ACC112 (cell line): ENCODE results near the gene GABPB1.
A peak's percentile ranks its signal among the peaks of the same experiment; 100 is the strongest.

ENCODE experiments used
- H2AFZ ChIP-seq: fragments of 200-600 bp; sonication (generic); one replicate; pipeline ENCODE4 v1.6.0; 2017; ENCODE audit warnings: antibody characterized with exemption, low read length; ENCODE audit not compliant: unreplicated experiment
- H3K27ac ChIP-seq: fragments of 200-600 bp; sonication (generic); 2 replicates; pipeline ENCODE4 v1.5.1; 2014; ENCODE audit warnings: low read depth, mild to moderate bottlenecking, antibody characterized with exemption, low read length, moderate library complexity
- H3K27me3 ChIP-seq: fragments of 200-600 bp; sonication (generic); 2 replicates; pipeline ENCODE4 v1.6.1; 2014; ENCODE audit warnings: mild to moderate bottlenecking, antibody characterized with exemption, low read length, moderate library complexity, mixed read lengths; ENCODE audit not compliant: insufficient read depth
- H3K36me3 ChIP-seq: fragments of 200-600 bp; sonication (generic); 2 replicates; pipeline ENCODE4 v1.6.1; 2016; ENCODE audit warnings: mild to moderate bottlenecking, antibody characterized with exemption, low read length, moderate library complexity, mixed read lengths; ENCODE audit not compliant: insufficient read depth
- H3K4me1 ChIP-seq: fragments of 200-600 bp; sonication (generic); one replicate; pipeline ENCODE4 v1.6.1; 2016; ENCODE audit warnings: low read length, mixed read lengths; ENCODE audit not compliant: insufficient read depth, unreplicated experiment, control insufficient read depth
- H3K4me3 ChIP-seq: fragments of 200-600 bp; sonication (generic); 2 replicates; pipeline ENCODE4 v1.5.1; 2014; ENCODE audit warnings: mild to moderate bottlenecking, low read depth, low read length
- H3K79me2 ChIP-seq: fragments of 200-600 bp; sonication (generic); one replicate; pipeline ENCODE4 v1.6.0; 2016; ENCODE audit warnings: low read length; ENCODE audit not compliant: control insufficient read depth, unreplicated experiment, insufficient read depth

GABPB1 gene

GRCh38 chr15:50257924-50258323, 97.1 kb downstream of the GABPB1 start:
- H3K27me3 ChIP-seq, result no peaks in the 10 kb centered on the region
- peaks cover 26% of the 10 kb centered on the region for H3K4me1 ChIP-seq
- no peak overlapping the region for H2AFZ ChIP-seq
- no peaks in the 10 kb centered on the region for H3K36me3 ChIP-seq
- no peak overlapping the region for H3K4me3 ChIP-seq
- no peak overlapping the region for H3K27ac ChIP-seq
- H3K79me2 ChIP-seq, result no peaks in the 10 kb centered on the region

GRCh38 chr15:50257332-50257731, 97.7 kb downstream of the GABPB1 start:
- Histone ChIP-seq H2AFZ (no peak overlapping the region), H3K27ac (no peak overlapping the region), H3K4me3 (no peak overlapping the region), H3K36me3 (no peaks in the 10 kb centered on the region), H3K4me1 (peaks cover 26% of the 10 kb centered on the region), H3K79me2 (no peaks in the 10 kb centered on the region), H3K27me3 (no peaks in the 10 kb centered on the region)

GRCh38 chr15:50256188-50257041, 98.6 kb downstream of the GABPB1 start:
- H3K36me3 ChIP-seq, result no peaks in the 10 kb centered on the region
- H3K27ac ChIP-seq, result no peak overlapping the region
- H3K4me1 ChIP-seq, result peaks cover 26% of the 10 kb centered on the region
- no peak overlapping the region for H2AFZ ChIP-seq
- H3K27me3 ChIP-seq, result peaks cover under 1% of the 10 kb centered on the region; the same call in 1 of the 2 replicates
- H3K79me2 ChIP-seq, result no peaks in the 10 kb centered on the region
- H3K4me3 ChIP-seq, result no peak overlapping the region

GRCh38 chr15:50252556-50252955, 102.4 kb downstream of the GABPB1 start:
- Histone ChIP-seq H3K79me2 (no peaks in the 10 kb centered on the region), H3K4me3 (no peak overlapping the region), H3K4me1 (peaks cover 36% of the 10 kb centered on the region), H2AFZ (no peak overlapping the region), H3K27ac (no peak overlapping the region), H3K36me3 (no peaks in the 10 kb centered on the region), H3K27me3 (peaks cover 6% of the 10 kb centered on the region; the same call in 1 of the 2 replicates)

- Histone ChIP-seq H3K4me3 (no peak overlapping the region), H3K27me3 (peaks cover 6% of the 10 kb centered on the region; the same call in 1 of the 2 replicates), H3K79me2 (no peaks in the 10 kb centered on the region), H3K27ac (no peak overlapping the region), H3K36me3 (no peaks in the 10 kb centered on the region), H3K4me1 (peaks cover 28% of the 10 kb centered on the region), H2AFZ (no peak overlapping the region)
These were observed 103.3 kb downstream of the GABPB1 start for GRCh38 chr15:50251638-50252182.

- Histone ChIP-seq H3K4me1 (peaks cover 20% of the 10 kb centered on the region), H3K36me3 (no peaks in the 10 kb centered on the region), H2AFZ (no peak overlapping the region), H3K4me3 (no peak overlapping the region), H3K79me2 (no peaks in the 10 kb centered on the region), H3K27ac (no peak overlapping the region), H3K27me3 (peaks cover 6% of the 10 kb centered on the region; the same call in 1 of the 2 replicates)
These were observed 104.1 kb downstream of the GABPB1 start for GRCh38 chr15:50250760-50251394.

- Histone ChIP-seq H3K27me3 (peaks cover 6% of the 10 kb centered on the region; the same call in 1 of the 2 replicates), H3K4me3 (no peak overlapping the region), H3K4me1 (peaks cover 19% of the 10 kb centered on the region), H2AFZ (no peak overlapping the region), H3K79me2 (no peaks in the 10 kb centered on the region), H3K27ac (no peak overlapping the region), H3K36me3 (no peaks in the 10 kb centered on the region)
These were observed 105.3 kb downstream of the GABPB1 start for GRCh38 chr15:50249704-50250103.

- no peaks in the 10 kb centered on the region for H3K79me2 ChIP-seq
- H2AFZ ChIP-seq, result no peak overlapping the region
- peaks cover 19% of the 10 kb centered on the region for H3K4me1 ChIP-seq
- no peak overlapping the region for H3K27ac ChIP-seq
- no peaks in the 10 kb centered on the region for H3K36me3 ChIP-seq
- H3K4me3 ChIP-seq, result no peak overlapping the region
- H3K27me3 ChIP-seq, result peaks cover 6% of the 10 kb centered on the region; the same call in 1 of the 2 replicates
These were observed 105.9 kb downstream of the GABPB1 start for GRCh38 chr15:50248994-50249582.

GRCh38 chr15:50247819-50248655, 107.0 kb downstream of the GABPB1 start:
- peaks cover 19% of the 10 kb centered on the region for H3K4me1 ChIP-seq
- no peaks in the 10 kb centered on the region for H3K36me3 ChIP-seq
- peaks cover 6% of the 10 kb centered on the region; the same call in 1 of the 2 replicates for H3K27me3 ChIP-seq
- H3K4me3 ChIP-seq, result no peak overlapping the region
- no peak overlapping the region for H3K27ac ChIP-seq
- peak overlapping the region; percentile 22 for H2AFZ ChIP-seq
- no peaks in the 10 kb centered on the region for H3K79me2 ChIP-seq

- Histone ChIP-seq H3K36me3 (no peaks in the 10 kb centered on the region), H3K79me2 (no peaks in the 10 kb centered on the region), H3K4me1 (peaks cover 19% of the 10 kb centered on the region), H2AFZ (no peak overlapping the region), H3K4me3 (no peak overlapping the region), H3K27me3 (peaks cover 6% of the 10 kb centered on the region; the same call in 1 of the 2 replicates), H3K27ac (no peak overlapping the region)
These were observed 108.4 kb downstream of the GABPB1 start for GRCh38 chr15:50246631-50247030.
